ENCODE data around the gene RABGAP1L.

- TF ChIP-seq EZH2phosphoT487 (IDR thresholded peaks at IDR 0.05; ENCODE audit: borderline replicate concordance, low read depth, low read length) (no peak), CTCF (conservative IDR thresholded peaks at IDR 0.05; ENCODE audit: low read length) (no peak)
Measured at GRCh38 chr1:174935961-174936727, 776.8 kb downstream of the RABGAP1L start.

Measured in OCI-LY7 (cell line).